ENCODE measurements around the gene THSD4. TPM values are rescaled to one million over a fixed set of nuclear protein-coding genes. Genes with fewer than 3 reads are reported as not detected.

THSD4 gene
- total RNA-seq, 4 donors from 2014 or later: 10.7 to 59.5 (median 49.0) TPM

DNA sequence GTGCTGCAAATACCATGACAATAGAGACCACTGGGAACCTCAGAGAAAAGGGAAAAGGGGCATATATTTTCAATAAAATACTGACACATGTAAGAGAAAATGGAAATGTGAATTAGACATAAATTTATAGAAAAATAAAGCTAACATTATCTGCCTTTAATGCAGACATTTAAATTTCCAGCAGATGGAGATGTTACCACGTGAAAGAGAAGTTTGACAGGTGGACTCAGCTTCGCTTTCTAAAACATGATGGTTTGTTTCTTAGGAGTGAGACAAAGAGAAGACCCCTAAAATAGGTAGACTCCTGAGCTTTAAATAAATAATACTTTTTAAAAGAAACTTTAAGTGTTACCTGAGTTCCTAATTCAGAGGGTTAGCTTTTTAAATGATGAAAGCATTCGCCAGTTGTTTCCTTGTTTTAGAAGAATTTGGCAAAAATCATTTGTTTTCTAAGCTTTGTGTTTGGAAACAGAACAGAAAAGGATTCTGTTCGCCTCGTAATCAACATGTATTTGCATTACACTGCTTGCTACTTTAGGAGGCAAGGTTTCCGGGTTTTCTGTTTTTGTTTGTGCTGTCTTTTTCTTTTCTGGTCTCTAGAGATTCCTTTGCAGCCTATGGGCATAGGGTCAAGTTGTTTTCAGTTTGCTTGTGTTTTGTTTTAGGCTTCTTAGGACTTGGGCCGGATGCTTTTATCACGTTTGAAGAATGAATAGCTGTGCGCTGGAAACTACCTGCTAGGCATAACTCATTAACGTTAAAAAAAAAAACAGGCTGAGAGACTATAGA, 271.4 kb downstream of the THSD4 start:
- DNase-seq: no peak
- no peak for TF ChIP-seq POLR2A (IDR thresholded peaks at IDR 0.05)
- TF ChIP-seq, protein P1, sequence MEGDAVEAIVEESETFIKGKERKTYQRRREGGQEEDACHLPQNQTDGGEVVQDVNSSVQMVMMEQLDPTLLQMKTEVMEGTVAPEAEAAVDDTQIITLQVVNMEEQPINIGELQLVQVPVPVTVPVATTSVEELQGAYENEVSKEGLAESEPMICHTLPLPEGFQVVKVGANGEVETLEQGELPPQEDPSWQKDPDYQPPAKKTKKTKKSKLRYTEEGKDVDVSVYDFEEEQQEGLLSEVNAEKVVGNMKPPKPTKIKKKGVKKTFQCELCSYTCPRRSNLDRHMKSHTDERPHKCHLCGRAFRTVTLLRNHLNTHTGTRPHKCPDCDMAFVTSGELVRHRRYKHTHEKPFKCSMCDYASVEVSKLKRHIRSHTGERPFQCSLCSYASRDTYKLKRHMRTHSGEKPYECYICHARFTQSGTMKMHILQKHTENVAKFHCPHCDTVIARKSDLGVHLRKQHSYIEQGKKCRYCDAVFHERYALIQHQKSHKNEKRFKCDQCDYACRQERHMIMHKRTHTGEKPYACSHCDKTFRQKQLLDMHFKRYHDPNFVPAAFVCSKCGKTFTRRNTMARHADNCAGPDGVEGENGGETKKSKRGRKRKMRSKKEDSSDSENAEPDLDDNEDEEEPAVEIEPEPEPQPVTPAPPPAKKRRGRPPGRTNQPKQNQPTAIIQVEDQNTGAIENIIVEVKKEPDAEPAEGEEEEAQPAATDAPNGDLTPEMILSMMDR (IDR thresholded peaks at IDR 0.05): peak in 4 of 6 experiments; percentile 36 to 72 (median 66)

DNA sequence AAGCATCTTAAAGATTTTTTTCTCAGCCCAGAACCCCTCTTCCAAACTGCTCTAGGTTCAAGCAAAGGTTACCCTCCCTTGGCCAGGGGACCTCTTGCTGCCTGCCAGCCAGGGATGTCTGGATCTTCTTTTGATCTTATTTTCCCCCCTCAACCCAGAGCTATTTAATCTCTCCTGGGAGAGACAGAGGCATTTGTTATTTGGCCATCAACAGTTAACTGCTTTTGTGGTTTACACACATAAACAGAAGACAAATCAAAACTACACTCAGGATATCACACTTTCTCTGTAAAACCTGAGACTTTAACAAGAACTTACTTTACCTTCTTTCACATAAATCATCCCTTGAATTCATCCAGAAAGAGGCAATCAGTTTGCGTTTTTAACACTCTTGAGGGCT, 272.5 kb downstream of the THSD4 start:
- Histone ChIP-seq H3K9me3 (no peaks in the 10 kb centered on the region), H3K4me1 (peaks cover 0 to 20% (median 0%) of the 10 kb centered on the region in 4 donors), H3K27ac (no peak overlapping the region), H3K27me3 (no peaks in the 10 kb centered on the region), H3K4me3 (no peak overlapping the region), H3K36me3 (no peaks in the 10 kb centered on the region)
- no peak for DNase-seq
- TF ChIP-seq POLR2A (IDR thresholded peaks at IDR 0.05): no peak
- TF ChIP-seq, protein P1 (IDR thresholded peaks at IDR 0.05): no peak

More for the DNA sequence above, 271.4 kb downstream of the THSD4 start:
- H3K27me3 ChIP-seq: no peaks in the 10 kb centered on the region
- no peak overlapping the region for H3K27ac ChIP-seq
- peaks cover 0 to 20% (median 0%) of the 10 kb centered on the region in 4 donors for H3K4me1 ChIP-seq
- no peak overlapping the region for H3K4me3 ChIP-seq
- no peaks in the 10 kb centered on the region for H3K9me3 ChIP-seq
- H3K36me3 ChIP-seq: no peaks in the 10 kb centered on the region

DNA sequence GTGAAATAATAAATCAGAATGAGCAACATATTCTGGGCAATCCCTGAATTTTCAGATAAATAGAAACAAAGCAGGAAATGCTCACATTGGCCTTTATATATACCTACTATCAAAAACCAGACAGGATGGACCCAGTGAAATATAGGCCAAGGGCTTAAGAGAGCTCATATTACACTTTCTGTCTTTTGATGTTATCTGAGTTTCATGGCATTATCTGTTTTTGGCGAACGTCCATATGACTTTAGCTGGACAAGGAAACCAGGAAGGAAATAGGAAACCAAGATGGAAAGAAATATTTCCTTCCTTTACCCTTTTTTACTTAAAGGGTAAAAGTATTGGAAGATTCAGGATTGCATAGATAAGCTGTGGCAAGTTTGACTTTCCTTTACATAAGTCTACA, 274.8 kb downstream of the THSD4 start:
- H3K36me3 ChIP-seq: no peaks in the 10 kb centered on the region
- no peak overlapping the region for H3K4me3 ChIP-seq
- H3K9me3 ChIP-seq: no peaks in the 10 kb centered on the region
- no peak for DNase-seq
- no peak for TF ChIP-seq POLR2A (IDR thresholded peaks at IDR 0.05)
- TF ChIP-seq, protein P1 (IDR thresholded peaks at IDR 0.05): no peak
- no peak overlapping the region for H3K27ac ChIP-seq
- peaks cover 0 to 12% (median 0%) of the 10 kb centered on the region in 4 donors for H3K4me1 ChIP-seq
- H3K27me3 ChIP-seq: no peaks in the 10 kb centered on the region

DNA sequence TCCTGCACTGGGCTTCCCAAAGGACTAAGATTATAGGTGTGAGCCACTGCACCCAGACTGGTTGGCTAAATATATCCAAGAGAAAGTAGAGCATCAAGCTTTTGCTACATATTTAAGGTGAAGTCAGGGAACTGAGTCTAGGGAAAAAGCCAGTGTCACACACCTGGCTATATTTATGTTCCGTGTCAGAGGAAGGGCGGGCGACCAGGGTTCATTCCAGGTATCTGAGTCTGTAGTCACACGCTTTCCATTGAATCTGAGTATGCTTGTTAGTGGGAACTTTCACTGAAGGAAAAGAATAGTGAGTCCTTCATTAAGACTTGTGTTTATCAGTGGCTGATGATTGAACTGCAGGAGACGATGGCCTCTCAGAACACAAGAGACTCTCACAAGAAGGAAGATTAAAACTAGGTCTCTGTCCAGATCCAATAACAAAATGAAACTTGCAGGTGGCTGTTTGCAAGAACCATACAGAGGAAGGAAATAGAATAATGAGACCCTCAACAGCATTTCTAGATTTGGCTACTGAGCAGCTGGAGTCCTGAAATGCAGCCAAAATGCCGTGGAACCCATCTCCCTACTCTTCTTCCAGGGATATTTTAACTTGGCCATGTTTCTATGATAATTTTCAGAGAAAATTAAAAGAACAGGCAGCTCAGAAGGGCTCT, 276.3 kb downstream of the THSD4 start:
- no peak overlapping the region for H3K27ac ChIP-seq
- DNase-seq: no peak

DNA sequence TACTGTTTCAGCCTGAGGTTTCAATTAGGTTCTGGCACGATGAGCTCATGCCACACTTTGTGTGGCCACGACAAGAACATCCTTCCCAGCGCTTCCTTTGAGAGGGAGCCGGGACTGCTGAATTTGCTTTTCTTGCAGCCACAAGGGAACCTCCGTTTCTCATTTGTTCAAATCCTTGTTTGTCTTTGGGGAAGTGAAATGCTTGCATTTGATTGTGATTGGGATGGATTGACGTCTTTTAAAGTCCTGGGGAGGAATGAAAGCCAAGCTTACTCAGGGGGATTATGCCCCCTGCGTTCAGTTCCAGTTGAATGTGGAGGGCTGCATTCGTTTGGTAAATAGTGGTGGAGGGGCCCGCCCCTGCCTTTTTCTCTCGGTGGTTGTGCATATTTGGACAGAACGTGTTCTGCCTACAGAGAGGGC, 277.6 kb downstream of the THSD4 start:
- no peak for DNase-seq
- Histone ChIP-seq H3K9me3 (no peaks in the 10 kb centered on the region), H3K36me3 (no peaks in the 10 kb centered on the region), H3K4me3 (no peak overlapping the region), H3K4me1 (no peaks in the 10 kb centered on the region), H3K27me3 (no peaks in the 10 kb centered on the region), H3K27ac (no peak overlapping the region)
- no peak for TF ChIP-seq POLR2A (IDR thresholded peaks at IDR 0.05)
- TF ChIP-seq, protein P1 (IDR thresholded peaks at IDR 0.05): no peak

More for the DNA sequence above, 276.3 kb downstream of the THSD4 start:
- TF ChIP-seq, protein P1 (IDR thresholded peaks at IDR 0.05): no peak
- no peak for TF ChIP-seq POLR2A (IDR thresholded peaks at IDR 0.05)
- H3K27me3 ChIP-seq: no peaks in the 10 kb centered on the region
- H3K4me1 ChIP-seq: no peaks in the 10 kb centered on the region
- H3K4me3 ChIP-seq: no peak overlapping the region
- no peaks in the 10 kb centered on the region for H3K9me3 ChIP-seq
- no peaks in the 10 kb centered on the region for H3K36me3 ChIP-seq
